HUDEP-2 (cell line): ENCODE measurements around the gene MRPS25.
A peak's percentile ranks its signal among the peaks of the same experiment; 100 is the strongest.
"Not testable (repeated sequence)": the region's sequence is repeated elsewhere in the genome, so short reads cannot be mapped to it uniquely, and the experiment has no call there.

Experiments
- DNase-seq, 76 experiments: peaks; one replicate each; lab custom pipeline; 2025; ENCODE audit not compliant: unreplicated experiment in 76 of 76; lab: John Stamatoyannopoulos, UW

MRPS25 gene

DNA sequence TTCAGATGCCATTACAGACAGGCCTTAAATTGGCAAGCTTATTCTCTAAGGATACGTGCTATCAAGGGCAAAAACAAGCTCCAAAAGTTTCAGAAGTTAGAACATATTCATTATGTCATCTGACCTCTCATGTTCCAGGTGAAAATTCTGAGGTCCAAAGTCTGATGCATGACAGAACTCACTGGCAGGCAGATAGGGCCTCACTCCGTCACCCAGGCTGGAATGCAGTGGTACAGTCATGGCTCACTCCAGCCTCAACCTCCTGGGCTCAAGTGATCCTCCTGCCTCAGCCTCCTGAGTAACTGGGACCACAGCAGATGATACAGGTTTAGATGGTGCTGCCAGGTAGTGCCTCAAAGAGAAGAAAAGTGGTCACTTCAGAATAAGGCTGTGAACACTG lies 15.5 kb downstream of the MRPS25 start:
- DNase-seq, result no peak

DNA sequence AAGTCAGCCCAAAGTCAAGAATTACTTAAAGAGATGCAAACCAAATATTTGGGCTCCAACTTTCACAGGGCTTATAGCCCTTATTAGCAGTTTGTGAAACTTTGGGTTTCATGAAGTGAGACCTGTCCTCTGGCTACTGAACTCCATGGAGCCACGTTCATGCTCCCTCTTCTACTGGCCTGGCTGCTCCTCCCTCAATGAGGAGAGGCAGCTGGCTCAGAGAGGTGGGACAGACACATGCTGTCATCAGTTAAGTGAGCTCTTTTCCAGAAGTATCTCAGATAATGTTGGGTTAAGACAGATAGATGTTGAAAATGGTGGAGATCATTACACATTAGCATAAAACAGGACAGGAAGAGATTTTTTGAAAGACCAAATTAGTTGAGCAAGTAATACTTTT lies 19.4 kb downstream of the MRPS25 start:
- DNase-seq, result no peak

DNA sequence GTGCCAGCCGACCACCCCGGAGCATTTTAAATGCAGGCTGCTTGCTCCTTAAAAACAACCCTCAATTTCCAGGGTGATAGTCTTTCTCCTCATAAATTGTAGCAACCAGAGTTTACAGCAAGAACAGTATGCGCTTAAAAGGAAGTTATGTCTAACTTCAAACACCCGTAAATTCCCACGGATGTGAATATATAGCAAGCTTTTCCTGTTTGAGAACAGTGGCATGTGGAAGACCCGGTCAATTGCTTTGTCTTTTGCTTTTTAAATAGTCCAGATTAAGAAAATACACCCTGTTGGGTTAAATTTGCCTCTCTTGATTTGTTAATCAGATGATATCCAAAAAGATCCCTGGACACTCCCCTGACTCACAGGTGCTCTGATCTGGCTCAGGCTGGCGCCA lies 20.8 kb downstream of the MRPS25 start:
- DNase-seq, result no peak

DNA sequence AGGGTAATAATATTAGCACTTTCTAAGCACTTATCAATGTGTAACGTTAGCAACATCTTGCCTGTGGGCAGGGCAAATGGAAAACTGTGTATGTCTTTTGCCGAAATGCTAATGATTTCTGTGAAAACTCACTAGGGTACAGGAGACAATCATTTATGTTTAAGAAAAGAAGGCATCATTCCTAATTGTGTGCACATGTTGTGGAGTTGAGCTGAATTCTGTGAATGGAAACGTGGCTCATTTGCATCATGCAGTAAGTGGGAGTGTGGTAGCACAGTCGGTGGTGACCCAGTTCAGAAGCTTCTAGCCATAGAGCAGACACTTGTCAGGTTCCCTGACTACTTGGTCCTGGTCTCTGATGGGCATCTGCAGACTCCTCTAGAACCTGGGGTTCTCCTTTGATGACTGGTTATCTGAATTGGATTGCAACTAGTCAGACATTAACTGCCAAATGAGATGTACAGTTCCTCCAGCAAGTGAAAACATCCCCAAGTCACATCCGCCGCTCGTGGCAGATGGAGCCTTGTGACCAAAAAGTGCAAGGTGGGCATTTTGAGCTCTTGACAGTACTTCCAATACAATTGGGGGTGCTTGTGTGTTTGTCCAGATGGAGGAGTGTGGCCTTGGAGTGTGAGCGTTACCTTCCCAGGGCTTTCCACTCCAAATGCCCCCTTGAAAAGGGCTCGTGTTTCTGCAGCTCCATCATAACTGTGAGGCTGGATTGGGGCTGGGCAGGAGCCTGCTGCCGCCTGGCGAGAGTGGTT lies 21.5 kb downstream of the MRPS25 start:
- DNase-seq, result no peak

DNA sequence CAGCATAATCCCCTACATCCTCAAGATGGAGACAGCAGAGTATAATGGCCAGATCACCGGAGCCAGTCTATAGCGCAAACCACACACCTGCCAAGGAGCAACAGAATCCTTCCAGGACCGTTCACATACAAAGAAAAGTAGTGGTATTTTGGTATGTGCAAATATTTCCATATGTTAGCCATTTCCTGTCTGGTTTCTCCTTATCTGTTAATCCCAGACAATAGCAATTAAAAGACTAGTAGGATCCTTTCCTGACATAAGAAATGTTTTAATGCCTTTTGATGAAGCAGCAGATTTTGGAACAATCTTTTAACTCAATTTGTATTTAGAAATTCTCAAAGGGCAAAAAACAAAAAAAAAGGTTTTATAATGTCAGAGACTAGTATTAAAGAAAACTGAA lies 22.2 kb downstream of the MRPS25 start:
- DNase-seq, result no peak

DNA sequence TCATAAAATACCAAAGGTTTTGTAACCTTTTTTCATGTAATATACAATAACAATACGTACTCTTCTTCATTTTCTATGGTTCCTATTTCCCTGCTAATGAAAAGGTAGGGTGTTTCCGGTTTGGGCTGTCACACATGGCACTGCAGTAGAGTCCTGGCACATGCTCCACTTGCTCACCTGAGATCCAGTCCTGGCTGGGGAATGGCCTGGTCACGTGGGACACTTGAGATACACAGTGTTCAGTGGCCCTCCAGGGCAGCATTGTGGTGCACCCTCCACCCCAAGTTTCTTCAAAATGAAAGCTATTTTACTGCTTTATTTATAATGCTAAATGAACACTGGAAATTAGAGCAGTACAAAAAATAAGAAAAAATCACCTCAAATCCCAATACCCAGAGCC lies 23.2 kb downstream of the MRPS25 start:
- DNase-seq, result no peak

DNA sequence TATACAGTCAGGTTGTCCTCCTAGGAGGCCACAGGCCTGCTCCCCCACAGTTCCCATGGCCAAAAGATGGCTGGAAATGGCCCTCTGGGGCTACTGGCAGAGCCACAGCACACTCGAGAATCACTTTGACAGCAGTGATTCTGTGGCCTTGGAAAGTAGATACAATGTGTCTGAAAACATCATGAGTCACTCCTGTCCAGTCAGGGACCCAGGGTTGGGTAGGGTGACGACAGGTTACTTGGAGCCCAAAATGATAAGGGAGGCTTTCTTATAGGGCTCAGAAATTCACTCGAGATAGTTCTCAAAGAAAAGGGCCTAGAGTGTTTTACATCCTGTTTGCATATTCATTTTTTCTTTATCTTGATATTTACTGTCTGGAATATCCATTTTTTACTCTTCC lies 24.3 kb downstream of the MRPS25 start:
- DNase-seq, result peak in 4 of 76 experiments; percentile 7 to 19 (median 14)

DNA sequence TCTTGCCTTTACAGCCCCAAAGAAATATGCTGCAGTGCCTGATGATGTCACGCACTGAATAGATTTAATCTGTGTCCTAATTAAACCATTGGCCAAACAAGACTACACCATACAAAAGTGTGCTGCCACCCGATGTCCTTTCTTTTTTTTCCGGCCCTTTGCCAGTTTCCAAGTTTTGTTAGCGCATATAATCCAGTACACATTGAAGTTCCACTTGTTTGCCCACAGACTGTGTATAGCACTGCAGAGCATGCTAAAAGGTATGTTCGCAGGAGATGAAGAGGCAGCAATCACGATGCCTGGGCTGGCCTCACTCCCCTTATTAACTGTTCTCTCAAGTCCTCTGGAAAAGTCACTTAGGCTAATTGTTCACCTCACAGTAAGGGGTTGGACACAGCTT lies 26.8 kb downstream of the MRPS25 start:
- no peak for DNase-seq

DNA sequence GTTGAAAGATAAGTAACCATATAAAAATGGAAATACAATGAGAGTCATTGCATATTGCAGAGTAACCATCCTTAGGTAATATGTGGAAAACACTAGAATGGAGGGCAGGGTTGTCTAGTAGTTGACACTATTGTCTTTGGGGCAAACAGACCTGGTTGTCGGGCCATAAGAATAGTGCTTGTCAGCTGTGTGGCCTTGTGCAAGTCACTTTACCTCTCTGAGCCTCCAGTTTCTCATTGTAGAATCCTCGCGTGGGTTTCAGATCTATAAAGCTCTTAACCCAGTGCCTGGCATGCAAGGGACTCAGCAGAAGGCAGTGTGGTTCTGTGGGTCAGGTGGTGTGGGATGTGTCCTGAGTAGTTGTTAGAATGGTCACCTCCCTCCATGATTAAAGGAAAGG lies 32.0 kb downstream of the MRPS25 start:
- DNase-seq, result no peak

DNA sequence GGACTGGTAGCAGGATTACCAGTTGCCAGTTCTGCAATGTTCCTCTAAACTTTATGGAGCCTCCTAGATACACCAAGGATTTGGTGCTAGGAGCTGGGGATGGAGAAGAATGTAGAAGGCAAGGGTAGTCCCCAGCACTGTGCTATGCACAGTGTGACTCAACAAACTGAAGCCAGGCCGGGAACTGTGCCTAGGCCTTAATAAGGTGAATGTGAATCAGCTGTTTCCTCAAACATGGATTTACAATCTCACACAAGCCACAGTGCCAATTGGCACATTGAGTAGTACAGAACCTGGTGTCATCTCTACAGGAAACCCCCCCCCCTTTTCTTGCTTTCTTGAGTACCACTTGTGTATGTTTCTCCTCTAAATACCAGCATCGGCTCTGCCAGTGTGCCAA lies 32.5 kb downstream of the MRPS25 start:
- no peak for DNase-seq

DNA sequence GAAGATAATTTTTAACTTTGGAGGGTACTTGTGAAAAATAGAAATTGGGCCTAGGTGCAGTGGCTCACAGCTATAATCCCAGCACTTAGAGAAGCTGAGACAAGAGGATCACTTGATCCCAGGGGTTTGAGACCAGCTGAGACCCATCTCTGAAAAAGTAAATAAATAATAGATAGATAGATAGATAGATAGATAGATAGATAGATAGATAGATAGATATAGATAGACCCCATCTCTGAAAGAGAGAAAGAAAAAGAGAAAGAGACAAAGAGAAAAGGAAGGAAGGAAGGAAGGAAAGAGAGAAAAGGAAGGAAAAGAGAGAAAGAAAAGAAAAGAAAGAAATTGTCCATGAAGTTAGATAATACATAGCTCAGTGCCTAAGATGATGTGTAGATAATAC lies 35.5 kb downstream of the MRPS25 start:
- DNase-seq, result no peak

DNA sequence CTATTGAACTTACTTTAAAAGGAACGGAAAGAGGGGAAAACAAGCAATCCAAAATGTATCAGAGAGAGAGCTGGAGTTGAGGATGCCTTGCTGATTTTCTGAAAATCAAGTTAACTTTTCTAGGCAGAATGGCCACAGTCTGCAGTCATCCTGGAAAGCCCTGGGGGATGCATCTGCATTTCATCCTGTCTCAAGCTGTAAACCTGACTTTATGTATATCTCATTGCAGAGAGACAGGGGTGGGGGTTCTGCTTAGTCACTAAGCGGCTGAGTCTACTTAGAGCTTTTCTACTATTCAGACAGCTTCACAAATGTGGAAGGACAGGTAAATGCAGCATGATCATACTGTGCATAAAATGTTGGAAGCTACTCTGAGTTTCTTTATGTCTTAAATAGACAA lies 41.4 kb downstream of the MRPS25 start:
- DNase-seq, result no peak

DNA sequence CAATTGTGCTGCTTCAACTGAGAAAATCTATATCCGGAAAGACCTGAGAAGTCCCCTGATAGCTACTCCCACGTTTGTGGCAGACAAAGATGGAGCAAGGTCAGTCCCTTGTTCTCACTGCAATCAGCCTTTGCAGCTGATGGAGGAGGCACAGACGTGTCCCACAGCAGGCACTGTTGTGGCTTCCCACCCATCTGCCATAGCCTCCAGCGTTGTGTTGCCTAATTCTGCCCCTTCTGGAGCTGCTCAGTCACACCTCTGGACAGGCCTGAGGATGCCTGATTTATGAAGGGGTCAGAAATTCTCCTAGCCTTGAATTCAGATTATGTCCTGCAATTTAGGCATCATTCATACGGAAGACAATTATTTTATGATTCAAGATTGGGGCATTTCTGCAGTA lies 41.9 kb downstream of the MRPS25 start:
- no peak for DNase-seq

DNA sequence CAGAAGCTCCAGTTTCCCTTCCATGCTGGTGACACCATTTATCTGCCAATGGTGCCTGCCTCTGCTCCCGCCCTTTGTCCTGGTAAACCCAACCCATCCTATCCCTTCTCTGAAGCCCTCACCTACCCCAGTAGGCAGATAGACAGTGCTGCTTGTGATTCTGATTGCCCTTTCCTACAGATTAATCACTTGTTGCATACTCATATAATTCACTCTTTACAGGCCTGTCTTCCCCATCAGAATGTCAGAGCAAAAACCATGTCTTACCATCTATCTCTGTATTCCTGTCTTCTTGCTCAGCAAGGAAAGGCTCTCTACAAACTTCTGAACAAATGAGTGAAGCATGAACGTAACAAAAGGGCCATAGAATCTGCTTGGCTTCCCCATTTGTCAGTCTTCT lies 47.9 kb downstream of the MRPS25 start:
- DNase-seq, result no peak

DNA sequence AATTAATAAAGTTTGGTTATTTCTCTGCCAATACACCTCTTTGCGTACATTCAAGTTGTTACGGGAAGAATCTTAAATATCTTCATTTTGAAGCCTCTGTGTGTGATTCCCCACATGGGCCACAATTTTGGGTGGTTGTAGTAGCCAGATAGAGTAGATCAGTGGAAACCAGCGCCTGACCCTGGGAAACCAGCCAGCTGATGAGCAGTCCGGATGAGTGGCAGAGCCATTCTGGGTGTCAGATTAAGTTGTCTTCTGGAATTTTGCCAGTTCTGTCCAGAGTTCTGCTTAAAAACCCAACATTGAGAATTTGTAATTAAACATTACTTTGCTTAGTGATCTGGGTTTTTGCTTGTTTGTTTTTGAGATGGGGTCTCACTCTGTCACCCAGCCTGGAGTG lies 49.7 kb downstream of the MRPS25 start:
- DNase-seq, result peak in 70 of 76 experiments; percentile 13 to 84 (median 64)

DNA sequence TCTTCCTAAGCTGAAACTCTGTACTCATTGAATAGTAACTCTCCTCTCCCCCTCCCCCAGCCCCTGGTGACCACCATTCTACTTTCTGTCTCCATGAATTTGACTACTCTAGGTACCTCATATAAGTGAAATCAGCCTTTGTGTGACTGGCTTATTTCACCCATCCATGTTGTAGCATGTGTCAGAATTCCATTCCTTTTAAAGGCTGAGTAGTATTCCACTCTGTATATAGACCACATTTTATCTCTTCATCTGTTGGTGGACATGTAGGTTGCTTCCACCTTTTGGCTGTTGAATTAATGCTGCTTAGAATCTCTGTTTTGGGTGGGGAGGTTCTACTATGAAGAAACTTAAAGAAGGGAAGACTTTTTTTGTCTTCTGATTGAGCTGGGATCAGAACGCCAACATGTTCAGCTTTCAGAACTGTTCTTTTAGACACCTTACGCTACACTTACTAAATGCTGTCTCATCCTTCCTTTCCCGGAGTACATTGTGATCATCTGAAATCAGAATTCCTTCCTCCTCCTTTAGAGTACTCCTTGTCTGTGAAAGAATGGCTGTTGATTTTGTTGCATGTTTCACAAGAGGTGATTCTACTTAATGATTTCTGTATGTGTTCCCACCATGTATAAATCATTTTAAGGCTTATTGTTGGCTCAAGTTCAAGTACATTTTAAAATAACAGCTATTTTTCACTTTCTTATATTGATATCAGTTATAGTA lies 50.3 kb downstream of the MRPS25 start:
- no peak for DNase-seq

DNA sequence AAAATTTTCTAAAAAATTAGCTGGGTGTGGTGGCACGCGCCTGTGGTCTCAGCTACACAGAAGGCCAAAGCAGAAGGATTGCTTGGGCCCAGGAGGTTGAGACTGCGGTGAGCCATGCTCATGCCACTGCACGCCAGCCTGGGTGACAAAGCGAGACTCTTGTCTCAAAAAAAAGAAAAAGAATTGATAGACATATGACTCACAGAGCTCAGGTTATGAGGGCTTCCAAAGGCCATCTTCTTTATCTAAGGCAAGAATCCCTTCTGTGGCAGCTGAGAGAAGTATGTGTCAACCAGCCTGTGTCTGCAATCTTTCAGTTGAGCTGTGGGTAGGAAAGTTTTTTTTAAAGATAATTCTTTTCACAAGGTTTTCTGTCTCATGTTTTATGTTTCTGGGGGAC lies 53.9 kb downstream of the MRPS25 start:
- peak in 44 of 76 experiments; percentile 3 to 64 (median 24) for DNase-seq

DNA sequence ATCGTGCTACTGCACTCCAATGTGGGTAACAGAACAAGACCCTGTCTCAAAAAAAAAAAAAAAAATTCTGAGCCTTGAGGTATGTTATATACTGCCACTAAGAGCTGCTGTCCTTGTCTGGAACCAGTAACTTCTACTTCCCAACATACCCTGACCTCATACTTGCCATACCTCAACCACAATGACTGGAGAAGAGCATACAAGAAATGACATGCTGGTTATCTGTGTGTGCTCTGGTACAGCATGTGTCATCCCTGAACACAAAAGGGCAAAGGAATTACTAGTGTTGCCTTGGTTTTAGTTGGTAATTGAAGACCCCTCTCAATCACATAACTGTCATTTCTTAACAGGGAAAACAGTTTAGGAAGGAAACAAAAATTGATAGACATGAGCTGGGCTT lies 54.5 kb downstream of the MRPS25 start:
- peak in 1 of 76 experiments; percentile 17 for DNase-seq

DNA sequence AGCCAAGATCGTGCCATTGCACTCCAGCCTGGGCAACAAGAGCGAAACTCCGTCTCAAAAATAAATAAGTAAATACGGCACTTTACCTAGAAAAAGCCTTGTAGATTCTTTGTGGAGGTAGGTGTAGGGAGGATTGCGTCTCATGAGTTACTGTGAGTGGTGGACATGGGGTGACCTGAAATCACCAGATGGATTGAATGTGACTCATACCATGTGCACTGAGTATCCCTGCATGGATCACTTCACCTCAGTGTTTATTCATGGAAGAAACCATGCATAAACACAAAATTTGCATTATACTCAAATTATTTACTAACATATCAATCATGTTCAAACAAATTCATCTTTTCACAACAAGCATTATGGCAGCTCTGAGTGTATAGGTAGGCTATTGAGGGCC lies 55.9 kb downstream of the MRPS25 start:
- no peak for DNase-seq

DNA sequence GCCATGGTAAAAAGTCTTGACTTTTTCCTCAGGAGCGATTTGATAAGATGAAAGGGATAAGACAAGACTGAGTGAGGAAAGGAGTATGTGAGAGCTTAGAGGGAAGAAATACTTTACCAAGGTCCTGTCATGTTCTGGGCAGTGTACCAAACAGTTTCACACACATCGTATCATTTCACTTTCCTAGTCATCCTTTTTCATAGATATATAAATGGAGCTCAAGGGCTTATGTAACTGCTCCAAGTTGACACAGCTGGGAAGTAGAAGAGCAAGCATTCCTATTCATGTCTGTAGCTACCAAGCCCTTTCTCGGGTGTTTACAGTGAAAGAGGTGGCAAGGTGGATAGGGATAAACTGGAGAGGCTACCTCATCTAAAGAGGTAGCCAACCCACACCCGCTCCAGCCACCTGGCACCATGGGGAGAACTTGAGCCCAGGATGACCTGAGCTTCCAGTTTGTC lies 57.4 kb downstream of the MRPS25 start:
- no peak for DNase-seq

DNA sequence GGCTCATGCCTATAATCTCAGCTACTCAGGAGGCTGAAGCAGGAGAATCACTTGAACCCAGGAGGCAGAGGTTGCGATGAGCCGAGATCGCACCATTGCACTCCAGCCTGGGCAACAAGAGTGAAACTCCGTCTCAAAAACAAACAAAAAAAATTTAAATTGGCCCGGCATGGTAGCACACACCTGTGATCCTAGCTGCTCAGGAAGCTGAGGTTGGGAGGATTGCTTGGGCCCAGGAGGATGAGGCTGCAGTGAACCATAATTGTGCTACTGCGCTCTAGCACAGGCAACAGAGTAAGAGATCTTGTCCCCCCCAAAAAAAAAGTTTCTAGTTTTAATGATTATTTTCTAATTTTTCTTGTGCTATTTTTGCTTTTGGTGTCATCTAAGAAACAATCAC lies 65.9 kb downstream of the MRPS25 start:
- not testable (repeated sequence) for DNase-seq
